Cardiac septum (tissue), 1 donor: Measurements from ENCODE around the gene AHCY. TPM values are rescaled to one million over a fixed set of nuclear protein-coding genes. Genes with fewer than 3 reads are reported as not detected.
"Not testable (repeated sequence)": the region's sequence is repeated elsewhere in the genome, so short reads cannot be mapped to it uniquely, and the experiment has no call there.

Experiments
- DNase-seq: peaks from one replicate; pipeline ENCODE4 v3.0.0-alpha.2; 2020; ENCODE audit warnings: low spot score
- intact Hi-C: fragments of 100-400 bp; cut with DNase I; formaldehyde crosslinking; loops from one replicate; pipeline ENCODE4 v1.14.0; 2022
- total RNA-seq: library from RNA; stranded (reverse); fragmentation: NEBNext Ultra II Directional; extraction: Animal tissue kit (Norgen Biotek cat#: 25700); gene quantifications from one replicate; pipeline ENCODE4 v1.2.1, GENCODE V29; 2021
- donor health status: DM: no; HTN: no; CAD: no.

AHCY gene
- total RNA-seq, 1 donor from 2014 or later, result 45.7 TPM

GRCh38 chr20:34328928-34329677 lies 25.9 kb upstream of the AHCY start:
- DNase-seq, result no peak
- intact Hi-C loops, result no loop called here

GRCh38 chr20:34328207-34328606 lies 25.1 kb upstream of the AHCY start:
- intact Hi-C loops, DNase-seq: not testable (repeated sequence)

- no peak for DNase-seq
- intact Hi-C loops, result no loop called here
Measured at GRCh38 chr20:34324541-34324940, 21.4 kb upstream of the AHCY start.

GRCh38 chr20:34322267-34323105 lies 19.3 kb upstream of the AHCY start:
- DNase-seq, result no peak
- intact Hi-C loops, result no loop called here

GRCh38 chr20:34320861-34321260 lies 17.7 kb upstream of the AHCY start:
- intact Hi-C loops, result no loop called here
- no peak for DNase-seq

- intact Hi-C loops, result loop anchor here (10.0 kb wide), 1 partner anchor 386 kb away; the partner anchor contains the start of gene TP53INP2
- DNase-seq, result no peak
Measured at GRCh38 chr20:34318609-34319443, 15.7 kb upstream of the AHCY start.

GRCh38 chr20:34316196-34316814 lies 13.2 kb upstream of the AHCY start:
- intact Hi-C loops, result loop anchor here (10.0 kb wide), 1 partner anchor 388 kb away; the partner anchor contains the start of gene TP53INP2
- DNase-seq, result no peak

GRCh38 chr20:34315236-34315635 lies 12.1 kb upstream of the AHCY start:
- intact Hi-C loops, result loop anchor here (10.0 kb wide), 1 partner anchor 390 kb away; the partner anchor contains the start of gene TP53INP2
- DNase-seq, result no peak

- intact Hi-C loops, result loop anchor here (5.0 to 10.0 kb wide), 3 partner anchors 165 to 392 kb away; partner anchors contain the start of gene TP53INP2
- DNase-seq, result peak; percentile 95
Measured at GRCh38 chr20:34312544-34313217, 9.5 kb upstream of the AHCY start.

GRCh38 chr20:34312024-34312460 lies 8.9 kb upstream of the AHCY start:
- DNase-seq, result no peak
- intact Hi-C loops, result loop anchor here (5.0 to 10.0 kb wide), 3 partner anchors 165 to 393 kb away; partner anchors contain the start of gene TP53INP2

- intact Hi-C loops, result loop anchor here (5.0 to 10.0 kb wide), 3 partner anchors 166 to 393 kb away; partner anchors contain the start of gene TP53INP2
- DNase-seq, result no peak
Measured at GRCh38 chr20:34311118-34312023, 8.2 kb upstream of the AHCY start.

GRCh38 chr20:34310481-34311117 lies 7.4 kb upstream of the AHCY start:
- intact Hi-C loops, result loop anchor here (5.0 to 10.0 kb wide), 3 partner anchors 167 to 394 kb away; partner anchors contain the start of gene TP53INP2
- no peak for DNase-seq

- intact Hi-C loops, result loop anchor here (5.0 to 10.0 kb wide), 3 partner anchors 168 to 395 kb away; partner anchors contain the start of gene TP53INP2
Measured at GRCh38 chr20:34309691-34310090, 6.5 kb upstream of the AHCY start.

GRCh38 chr20:34305333-34306230 lies 2.4 kb upstream of the AHCY start:
- no peak for DNase-seq
- intact Hi-C loops, result no loop called here

More at GRCh38 chr20:34309691-34310090, 6.5 kb upstream of the AHCY start:
- no peak for DNase-seq

GRCh38 chr20:34302312-34302722 lies 838 bp downstream of the AHCY start:
- DNase-seq, result no peak
- intact Hi-C loops, result loop anchor here (2.0 to 5.0 kb wide), 2 partner anchors 35 to 60 kb away; partner anchors contain the start of gene ITCH
